GM12872 (cell line): ENCODE data around the gene TESK1.

Experiments
- TF ChIP-seq, protein P1 (sequence below): IDR thresholded peaks from 3 replicates; pipeline ENCODE4 v1.5.1; 2011; ENCODE audit warnings: low read depth, mild to moderate bottlenecking, low read length, moderate library complexity; ENCODE audit not compliant: insufficient read depth

Gene TESK1

DNA sequence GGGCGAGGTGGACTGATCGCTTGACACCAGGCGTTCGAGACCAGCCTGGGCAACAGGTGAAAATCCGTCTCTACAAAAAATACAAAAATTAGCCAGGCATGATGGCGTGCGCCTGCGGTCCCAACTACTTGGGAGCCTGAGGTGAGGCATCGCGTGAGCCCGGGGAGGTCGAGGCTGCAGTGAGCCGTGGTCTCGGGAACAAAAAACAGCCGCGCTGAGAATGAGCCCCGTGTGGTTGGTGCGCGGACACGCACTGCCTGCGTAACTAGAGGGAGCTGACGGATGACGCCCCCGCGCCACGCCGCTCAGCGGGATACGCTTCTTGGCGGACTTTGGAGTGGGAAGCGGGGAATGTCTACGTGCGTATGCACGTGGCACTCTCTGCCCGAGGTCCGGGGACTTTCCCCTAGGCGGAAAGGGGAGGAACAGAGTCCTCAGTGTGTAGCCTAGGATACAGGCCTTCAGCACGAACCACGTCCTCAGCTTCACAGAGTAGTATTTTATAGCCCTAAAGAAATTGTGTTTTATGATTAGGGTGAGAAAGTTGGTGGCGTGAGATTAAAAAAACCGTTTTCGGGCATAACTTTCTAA lies 52.6 kb downstream of the TESK1 start, which contains the start of gene RMRP:
Gene RMRP (minus strand): TSS at position 474 of the 591 bp plus-strand sequence.
- TF ChIP-seq, protein P1, sequence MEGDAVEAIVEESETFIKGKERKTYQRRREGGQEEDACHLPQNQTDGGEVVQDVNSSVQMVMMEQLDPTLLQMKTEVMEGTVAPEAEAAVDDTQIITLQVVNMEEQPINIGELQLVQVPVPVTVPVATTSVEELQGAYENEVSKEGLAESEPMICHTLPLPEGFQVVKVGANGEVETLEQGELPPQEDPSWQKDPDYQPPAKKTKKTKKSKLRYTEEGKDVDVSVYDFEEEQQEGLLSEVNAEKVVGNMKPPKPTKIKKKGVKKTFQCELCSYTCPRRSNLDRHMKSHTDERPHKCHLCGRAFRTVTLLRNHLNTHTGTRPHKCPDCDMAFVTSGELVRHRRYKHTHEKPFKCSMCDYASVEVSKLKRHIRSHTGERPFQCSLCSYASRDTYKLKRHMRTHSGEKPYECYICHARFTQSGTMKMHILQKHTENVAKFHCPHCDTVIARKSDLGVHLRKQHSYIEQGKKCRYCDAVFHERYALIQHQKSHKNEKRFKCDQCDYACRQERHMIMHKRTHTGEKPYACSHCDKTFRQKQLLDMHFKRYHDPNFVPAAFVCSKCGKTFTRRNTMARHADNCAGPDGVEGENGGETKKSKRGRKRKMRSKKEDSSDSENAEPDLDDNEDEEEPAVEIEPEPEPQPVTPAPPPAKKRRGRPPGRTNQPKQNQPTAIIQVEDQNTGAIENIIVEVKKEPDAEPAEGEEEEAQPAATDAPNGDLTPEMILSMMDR = 0 out of 3 replicates have a peak, but pooled peaks have one; percentile 10

DNA sequence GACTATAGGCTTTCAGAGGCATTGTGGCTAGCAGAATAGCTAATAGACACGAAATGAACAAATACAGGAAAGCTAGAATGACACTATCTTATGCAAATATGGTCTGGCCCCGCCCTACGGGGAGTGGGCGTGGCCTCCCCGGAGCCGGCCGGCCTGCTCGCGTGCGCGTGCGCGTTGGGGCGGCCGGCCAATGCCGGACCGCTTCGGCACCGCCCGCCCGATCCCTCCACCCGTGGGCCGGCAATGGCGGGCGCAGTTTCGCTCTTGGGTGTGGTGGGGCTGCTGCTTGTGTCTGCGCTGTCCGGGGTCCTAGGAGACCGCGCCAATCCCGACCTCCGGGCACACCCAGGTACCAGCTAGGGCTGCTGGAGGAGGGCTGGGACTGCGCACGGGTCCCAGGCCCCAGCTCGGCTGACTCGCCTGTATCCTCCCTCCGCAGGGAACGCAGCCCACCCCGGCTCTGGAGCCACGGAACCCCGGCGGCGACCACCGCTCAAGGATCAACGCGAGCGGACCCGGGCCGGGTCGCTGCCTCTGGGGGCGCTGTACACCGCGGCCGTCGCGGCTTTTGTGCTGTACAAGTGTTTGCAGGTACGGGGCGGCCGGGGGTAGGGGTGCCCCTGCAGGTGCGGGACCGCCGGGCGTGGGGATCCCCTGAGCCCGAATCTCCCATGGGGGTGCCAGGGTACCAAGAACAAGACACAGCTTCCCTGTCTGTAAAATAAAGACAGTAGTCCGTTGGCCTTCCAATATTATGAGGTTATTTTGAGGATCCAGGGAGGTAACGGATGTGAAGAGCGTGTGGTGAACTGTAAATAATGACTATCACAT lies 53.3 kb downstream of the TESK1 start, which contains the start of gene CCDC107:
Gene CCDC107 (plus strand): TSS at position 156 of the 831 bp plus-strand sequence. CDS start 88 bp downstream, at position 244.
- TF ChIP-seq, protein P1 = peak; percentile 66; the same call in 2 of the 3 replicates

DNA sequence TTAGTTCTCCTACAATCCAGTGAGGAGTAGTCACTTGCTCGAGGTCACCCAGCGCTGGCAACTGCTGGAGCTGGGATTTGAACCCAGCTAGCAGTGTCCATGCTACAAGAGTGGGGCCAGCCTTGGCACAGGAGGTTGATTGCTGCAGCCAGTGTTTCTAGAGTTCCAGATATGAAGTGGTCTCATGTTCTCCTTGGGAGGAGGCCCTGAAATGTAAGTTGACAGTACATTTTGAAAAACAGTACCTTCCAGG lies 53.8 kb downstream of the TESK1 start:
- TF ChIP-seq, protein P1 = no peak

DNA sequence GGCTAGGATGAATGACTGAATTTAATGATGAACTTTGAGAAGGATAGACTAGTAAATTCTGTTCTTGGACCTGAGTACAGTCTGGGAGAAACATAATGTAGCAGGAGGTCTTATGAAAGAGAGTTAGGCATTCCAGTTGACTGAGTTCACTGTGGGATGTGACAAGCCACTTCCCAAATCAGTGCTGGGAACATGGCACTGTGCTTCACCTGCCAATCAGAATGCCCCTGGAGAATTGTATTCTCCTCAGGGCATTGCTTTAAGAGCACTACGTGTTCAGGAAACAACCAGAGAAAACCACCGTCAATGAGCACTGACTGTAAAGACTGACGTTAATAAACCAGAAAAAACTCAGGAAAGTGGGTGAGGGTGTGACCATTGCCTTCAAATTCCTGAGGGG lies 54.3 kb downstream of the TESK1 start:
- TF ChIP-seq, protein P1 = no peak
